Ovary (tissue), 9 donors: ENCODE results near the gene TAOK3. TPM values are rescaled to one million over a fixed set of nuclear protein-coding genes. Genes with fewer than 3 reads are reported as not detected.

Experiments used
- DNase-seq, 5 donors: peaks; one replicate each; pipeline ENCODE4 v3.0.0-alpha.2; 2019 to 2020
- H3K27ac ChIP-seq, 2 donors: fragments of 200-600 bp; one replicate each; pipeline versions ENCODE4 v1.5.1 to v1.8.0; 2019 to 2022
- H3K27me3 ChIP-seq: fragments of 200-600 bp; one replicate; pipeline ENCODE4 v1.8.0; 2022
- H3K36me3 ChIP-seq: fragments of 200-600 bp; sonication (generic); one replicate; pipeline ENCODE4 v1.5.1; 2019
- H3K4me1 ChIP-seq: one replicate; pipeline ENCODE4 v1.8.1; 2013; ENCODE audit warnings: mild to moderate bottlenecking, moderate library complexity; ENCODE audit not compliant: insufficient read depth
- H3K4me3 ChIP-seq: fragments of 200-600 bp; sonication (generic); one replicate; pipeline ENCODE4 v1.5.1; 2017
- H3K9me3 ChIP-seq, 2 donors: fragments of 200-600 bp in 1 of 2; sonication (generic) in 1 of 2; one replicate each; pipeline versions ENCODE4 v1.5.1 to v1.8.1; 2013 to 2019; ENCODE audit warnings: mild to moderate bottlenecking in 1 of 2, moderate library complexity in 1 of 2
- EP300 ChIP-seq: sonication (generic); formaldehyde crosslinking; IDR thresholded peaks from one replicate; pipeline ENCODE4 v1.6.1; 2017; ENCODE audit warnings: antibody characterized with exemption
- POLR2A ChIP-seq: fragments of 450-650 bp; IDR thresholded peaks from one replicate; pipeline ENCODE4 v1.6.1; 2017; ENCODE audit warnings: antibody characterized with exemption, mild to moderate bottlenecking, moderate library complexity
- WGBS, 3 donors: extraction: QIAGEN DNeasy Blood & Tissue Kit in 1 of 3; methylation state at CpG; one replicate each; pipeline versions ENCODE4 v1.1.5 to v1.1.7; 2013 to 2017; 5-methylcytosine and 5-hydroxymethylcytosine counted together
- intact Hi-C, 4 donors: fragments of 100-400 bp; cut with DNase I; formaldehyde crosslinking; loops; one replicate each; pipeline versions ENCODE4 v1.11.0 to v1.15.1; 2022 to 2023
- polyA plus RNA-seq, 2 donors: library from polyadenylated mRNA; stranded (reverse); fragments of 200-250 nt in 1 of 2; fragments of 350-450 nt in 1 of 2; fragmentation: Illumina TruSeq in 1 of 2; extraction: RNeasy Lipid Tissue Mini Kit (QIAGEN cat#74804) in 1 of 2; gene quantifications; one replicate each; pipeline ENCODE4 v1.2.3, GENCODE V29; 2013 to 2014
- total RNA-seq, 7 donors: library from RNA; depleted of rRNA in 2 of 7; stranded (reverse); fragments of >200 nt in 2 of 7; fragmentation: NEBNext Ultra II Directional in 3 of 7; extraction: Animal tissue kit (Norgen Biotek cat#: 25700) in 3 of 7; gene quantifications; one replicate each; pipeline versions ENCODE4 v1.1.0 to v1.2.4, GENCODE V29; 2016 to 2023
- TF ChIP-seq, protein P1 (sequence below), 3 donors: fragments of 450-650 bp in 2 of 3; fragments of 200-600 bp in 1 of 3; IDR thresholded peaks; one replicate each; pipeline versions ENCODE4 v1.5.1 to v1.8.0; 2016 to 2022; ENCODE audit warnings: antibody characterized with exemption in 3 of 3, mild to moderate bottlenecking in 1 of 3
- donor health status: DM: no; HTN: no; CAD: no; lungs with moderate emphysema.
- donor health status: DM: no; HTN: no; CAD: no.
- donor health status: Bipolar disorder and iron deficiency.
- donor health status: DM: yes; HTN: yes; CAD: no.
- donor health status: DM: no; HTN: no; CAD: no.
- donor health status: DM: yes; HTN: yes; CAD: no.

The TAOK3 gene
- total and polyA plus RNA-seq, 9 donors: 12.6 to 31.0 (median 23.0) TPM

DNA sequence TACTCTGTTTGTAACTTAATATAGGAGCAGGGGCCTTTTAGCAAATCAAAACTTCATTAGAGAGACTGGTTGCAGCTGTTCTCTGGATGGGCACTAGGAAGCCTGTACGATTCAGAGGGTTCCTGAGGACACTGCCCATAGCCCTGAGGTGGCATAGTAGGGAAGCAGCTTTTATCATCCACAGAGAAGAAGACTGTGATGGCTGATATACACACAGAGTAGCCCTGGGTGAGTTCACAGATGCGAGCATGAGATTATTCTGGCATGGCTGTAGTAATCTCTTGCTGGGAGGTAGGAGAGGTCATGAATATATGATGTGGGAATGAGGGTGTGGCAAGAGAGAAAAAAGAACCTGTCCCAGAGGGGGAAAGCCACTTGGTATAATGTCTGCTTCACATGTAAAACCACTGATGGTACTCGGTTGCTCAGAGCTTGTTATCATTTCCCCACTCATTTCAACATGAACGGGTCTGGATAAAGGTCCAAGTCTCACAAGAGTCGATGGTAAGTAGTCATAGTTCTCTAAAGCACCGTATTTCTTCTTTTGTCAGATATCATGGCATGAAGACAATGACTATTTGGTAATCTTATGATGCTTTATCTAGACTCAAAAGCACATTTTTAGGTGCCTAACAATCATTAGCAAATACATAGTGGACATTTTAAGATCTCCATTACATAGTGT is 184.8 kb downstream of the TAOK3 start:
- Histone ChIP-seq H3K27ac (peak overlapping the region in 1 of 2 donors; percentile 45), H3K36me3 (no peaks in the 10 kb centered on the region), H3K27me3 (no peaks in the 10 kb centered on the region), H3K4me3 (no peak overlapping the region), H3K9me3 (no peaks in the 10 kb centered on the region), H3K4me1 (peaks cover 5% of the 10 kb centered on the region)
- DNase-seq: no peak
- TF ChIP-seq POLR2A (no peak), EP300 (no peak)
- TF ChIP-seq, protein P1, sequence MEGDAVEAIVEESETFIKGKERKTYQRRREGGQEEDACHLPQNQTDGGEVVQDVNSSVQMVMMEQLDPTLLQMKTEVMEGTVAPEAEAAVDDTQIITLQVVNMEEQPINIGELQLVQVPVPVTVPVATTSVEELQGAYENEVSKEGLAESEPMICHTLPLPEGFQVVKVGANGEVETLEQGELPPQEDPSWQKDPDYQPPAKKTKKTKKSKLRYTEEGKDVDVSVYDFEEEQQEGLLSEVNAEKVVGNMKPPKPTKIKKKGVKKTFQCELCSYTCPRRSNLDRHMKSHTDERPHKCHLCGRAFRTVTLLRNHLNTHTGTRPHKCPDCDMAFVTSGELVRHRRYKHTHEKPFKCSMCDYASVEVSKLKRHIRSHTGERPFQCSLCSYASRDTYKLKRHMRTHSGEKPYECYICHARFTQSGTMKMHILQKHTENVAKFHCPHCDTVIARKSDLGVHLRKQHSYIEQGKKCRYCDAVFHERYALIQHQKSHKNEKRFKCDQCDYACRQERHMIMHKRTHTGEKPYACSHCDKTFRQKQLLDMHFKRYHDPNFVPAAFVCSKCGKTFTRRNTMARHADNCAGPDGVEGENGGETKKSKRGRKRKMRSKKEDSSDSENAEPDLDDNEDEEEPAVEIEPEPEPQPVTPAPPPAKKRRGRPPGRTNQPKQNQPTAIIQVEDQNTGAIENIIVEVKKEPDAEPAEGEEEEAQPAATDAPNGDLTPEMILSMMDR (IDR thresholded peaks at IDR 0.05): no peak
- WGBS, 3 donors: 38 to 52% (median 44%) methylated on average over 6 of the region's 6 CpGs
- intact Hi-C loops: loop anchor here in 1 of 4 donors (5.0 kb wide), 1 partner anchor 184 kb away; the partner anchor contains the start of gene TAOK3

DNA sequence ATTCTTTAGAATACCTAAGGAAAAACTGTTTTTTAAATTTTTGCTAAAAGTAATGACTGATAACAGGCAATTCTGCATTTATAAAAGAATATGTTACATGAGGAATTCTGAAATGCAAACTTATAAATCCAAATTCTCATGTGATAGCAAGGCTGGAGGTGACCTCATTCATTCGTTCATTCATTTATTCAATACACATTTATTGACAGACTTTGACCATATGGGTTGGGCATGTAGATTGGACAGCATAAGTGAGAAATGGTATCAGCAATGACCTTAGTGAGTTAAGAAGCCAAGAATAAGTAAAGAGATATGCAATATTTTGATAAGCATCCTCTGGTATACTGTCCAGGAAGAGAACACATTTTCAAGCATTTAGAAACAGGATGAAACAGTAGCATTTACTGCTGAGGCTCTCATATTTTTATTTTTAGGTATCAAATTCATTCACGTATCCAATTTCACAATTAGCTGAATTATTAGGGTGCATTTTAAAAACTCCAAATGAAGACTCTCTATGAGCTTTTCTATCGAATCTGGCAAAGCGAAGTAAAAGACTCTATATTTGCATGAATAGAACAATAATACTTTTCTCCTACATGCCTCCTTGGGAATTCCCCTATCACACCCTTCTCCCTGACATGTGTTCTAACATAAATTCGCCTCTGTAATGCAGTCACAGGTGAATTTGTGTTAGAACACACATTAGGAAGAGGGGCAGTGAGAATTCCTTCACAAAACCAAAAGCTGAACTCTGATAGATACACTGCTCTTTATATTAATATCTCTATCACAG is 186.9 kb downstream of the TAOK3 start:
- H3K4me1 ChIP-seq: peaks cover 6% of the 10 kb centered on the region
- no peaks in the 10 kb centered on the region for H3K9me3 ChIP-seq
- intact Hi-C loops: loop anchor here in 1 of 4 donors (5.0 kb wide), 1 partner anchor 187 kb away; the partner anchor contains the start of gene TAOK3
- no peak overlapping the region for H3K27ac ChIP-seq
- no peak for DNase-seq
- H3K27me3 ChIP-seq: no peaks in the 10 kb centered on the region
- TF ChIP-seq EP300 (no peak), POLR2A (no peak)
- TF ChIP-seq, protein P1 (IDR thresholded peaks at IDR 0.05): no peak
- H3K36me3 ChIP-seq: no peaks in the 10 kb centered on the region
- 82 to 89% (median 87%) methylated on average over 5 of the region's 5 CpGs for WGBS, 3 donors
- H3K4me3 ChIP-seq: no peak overlapping the region

DNA sequence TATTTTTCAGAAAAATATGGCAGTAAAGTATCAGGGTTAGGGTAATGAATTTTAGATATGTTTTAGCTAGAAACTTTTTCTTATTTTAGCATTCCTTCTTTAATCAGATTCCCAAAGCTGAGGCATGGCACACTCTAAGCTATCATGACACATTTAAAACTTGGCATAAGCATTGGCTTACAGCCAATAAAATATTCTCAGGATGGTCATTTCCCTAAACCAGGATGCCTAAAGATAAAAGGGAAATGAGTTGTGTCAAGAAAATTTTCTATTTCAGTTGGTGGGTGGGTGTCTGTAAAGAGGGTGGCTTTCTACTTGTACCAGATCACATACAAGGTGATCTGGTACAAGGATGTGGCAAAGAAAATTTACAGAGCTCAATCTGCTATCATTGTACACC is 189.0 kb downstream of the TAOK3 start:
- Histone ChIP-seq H3K4me1 (peaks cover 6% of the 10 kb centered on the region), H3K36me3 (no peaks in the 10 kb centered on the region), H3K27me3 (no peaks in the 10 kb centered on the region), H3K4me3 (no peak overlapping the region), H3K27ac (no peak overlapping the region), H3K9me3 (no peaks in the 10 kb centered on the region)
- no peak for DNase-seq
- TF ChIP-seq EP300: no peak
- no peak for TF ChIP-seq POLR2A
- TF ChIP-seq, protein P1 (IDR thresholded peaks at IDR 0.05): no peak
- intact Hi-C loops: loop anchor here in 3 of 4 donors (5.0 kb wide), 1 partner anchor 194 kb away; the partner anchor contains the start of gene SUDS3 (in 3 of the 3)

DNA sequence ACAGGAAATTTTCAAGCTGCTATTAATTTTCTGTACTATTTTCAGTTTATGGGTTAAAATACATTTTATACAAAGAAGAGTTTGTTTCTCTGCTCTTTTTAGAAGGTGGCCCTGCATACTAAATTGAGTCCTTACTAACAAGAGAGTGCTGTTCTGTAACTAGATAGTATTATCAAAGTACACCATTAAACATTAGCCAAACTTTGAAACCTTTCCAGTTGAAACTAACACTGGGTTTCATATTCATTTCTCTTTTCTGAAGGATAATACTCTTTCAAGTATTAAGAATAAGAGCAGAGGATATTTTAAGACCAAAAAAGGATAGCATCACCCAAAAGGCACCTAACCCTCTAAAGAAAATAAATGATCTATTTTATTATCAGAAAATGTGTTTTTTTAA is 189.6 kb downstream of the TAOK3 start:
- TF ChIP-seq EP300: no peak
- TF ChIP-seq POLR2A: no peak
- TF ChIP-seq, protein P1 (IDR thresholded peaks at IDR 0.05): no peak
- DNase-seq: no peak
- H3K36me3 ChIP-seq: no peaks in the 10 kb centered on the region
- no peak overlapping the region for H3K4me3 ChIP-seq
- intact Hi-C loops: loop anchor here in 3 of 4 donors (5.0 kb wide), 1 partner anchor 194 kb away; the partner anchor contains the start of gene SUDS3 (in 3 of the 3)
- H3K9me3 ChIP-seq: no peaks in the 10 kb centered on the region
- no peaks in the 10 kb centered on the region for H3K27me3 ChIP-seq
- no peak overlapping the region for H3K27ac ChIP-seq
- peaks cover 6% of the 10 kb centered on the region for H3K4me1 ChIP-seq
